HG02981 (cell line): Measurements from ENCODE around the gene RAB7B.
"Not testable (repeated sequence)": the region's sequence is repeated elsewhere in the genome, so short reads cannot be mapped to it uniquely, and the experiment has no call there.

Experiments used
- ATAC-seq: cut with Tn5 transposase; IDR thresholded peaks from one replicate; pipeline ENCODE4 v1.9.1; 2021; ENCODE audit warnings: mild to moderate bottlenecking, moderate library complexity; ENCODE audit not compliant: unreplicated experiment

The RAB7B gene

DNA sequence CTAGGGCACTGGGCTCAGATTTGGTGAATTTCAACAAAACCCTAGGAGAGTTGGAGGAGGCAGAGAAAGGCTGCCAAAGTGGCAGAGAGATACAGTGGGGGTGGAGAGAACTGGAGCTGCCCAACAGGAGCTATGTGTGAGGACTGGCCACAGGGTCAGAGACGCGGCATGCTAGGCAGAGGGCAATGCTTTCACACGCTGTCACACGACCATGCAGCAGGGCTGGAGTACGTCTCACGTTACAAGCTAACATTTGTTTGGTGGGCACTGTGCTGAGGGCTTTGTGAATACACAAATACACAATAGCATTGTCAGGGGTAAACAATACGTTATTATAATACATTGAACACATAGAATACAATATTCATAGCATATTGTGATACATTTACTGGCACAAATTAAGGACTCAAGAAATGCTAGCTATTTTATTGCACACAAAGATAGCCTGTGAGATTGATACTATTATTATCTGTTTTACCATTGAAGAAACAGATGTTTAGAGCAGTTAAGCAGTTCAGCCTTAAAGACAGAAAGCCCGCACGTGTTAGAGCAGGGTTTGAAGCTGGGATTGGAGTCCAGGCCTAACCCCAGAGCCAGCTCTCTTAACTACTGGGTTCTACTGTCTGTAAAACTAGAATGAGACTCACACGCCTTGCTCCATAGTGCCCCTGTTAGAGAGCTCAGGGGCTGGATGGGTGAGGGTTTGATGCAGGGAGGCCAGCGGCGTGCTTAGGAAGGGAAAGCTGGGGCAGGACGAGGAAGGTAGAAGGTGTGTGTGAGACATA, 4.5 kb downstream of the RAB7B start:
- ATAC-seq, result no peak

DNA sequence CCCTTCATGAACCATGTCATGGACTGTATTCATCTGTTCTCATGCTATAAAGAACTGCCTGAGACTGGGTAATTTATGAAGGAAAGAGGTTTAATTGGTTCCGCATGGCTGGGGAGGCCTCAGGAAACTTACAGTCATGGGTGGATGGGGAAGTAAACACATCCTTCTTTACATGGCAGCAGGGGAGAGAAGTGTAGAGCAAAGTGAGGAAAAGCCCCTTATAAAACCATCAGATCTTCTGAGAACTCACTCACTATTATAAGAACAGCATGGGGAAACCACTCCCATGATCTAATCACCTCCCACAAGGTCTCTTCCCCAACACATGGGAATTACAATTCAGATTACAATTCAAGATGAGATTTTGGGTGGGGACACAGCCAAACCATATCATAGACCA, 6.6 kb downstream of the RAB7B start:
- ATAC-seq, result not testable (repeated sequence)

DNA sequence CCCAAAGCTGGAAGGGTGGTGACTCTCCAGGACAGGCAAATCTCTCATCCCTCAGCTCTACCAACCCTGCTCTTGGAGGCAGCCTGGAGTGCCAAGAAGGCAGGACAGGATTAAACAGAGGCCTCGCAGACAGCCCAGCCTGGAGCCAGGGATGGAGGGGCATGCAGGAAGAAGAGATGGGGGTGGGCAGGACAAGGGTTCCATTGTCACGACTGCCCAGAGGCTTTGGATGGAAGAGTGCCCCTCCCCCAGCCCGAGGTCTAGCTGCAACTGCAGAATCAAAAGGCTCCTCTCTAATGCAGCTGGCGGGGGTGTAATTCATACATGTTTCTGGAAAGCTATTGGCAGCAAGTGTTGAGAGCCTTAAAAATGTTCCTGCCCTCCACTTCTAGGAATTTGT, 8.8 kb downstream of the RAB7B start:
- no peak for ATAC-seq

- no peak for ATAC-seq
Observed at GRCh38 chr1:205993068-205993467, 10.1 kb downstream of the RAB7B start.

GRCh38 chr1:205992218-205992882, 10.8 kb downstream of the RAB7B start:
- ATAC-seq, result no peak

DNA sequence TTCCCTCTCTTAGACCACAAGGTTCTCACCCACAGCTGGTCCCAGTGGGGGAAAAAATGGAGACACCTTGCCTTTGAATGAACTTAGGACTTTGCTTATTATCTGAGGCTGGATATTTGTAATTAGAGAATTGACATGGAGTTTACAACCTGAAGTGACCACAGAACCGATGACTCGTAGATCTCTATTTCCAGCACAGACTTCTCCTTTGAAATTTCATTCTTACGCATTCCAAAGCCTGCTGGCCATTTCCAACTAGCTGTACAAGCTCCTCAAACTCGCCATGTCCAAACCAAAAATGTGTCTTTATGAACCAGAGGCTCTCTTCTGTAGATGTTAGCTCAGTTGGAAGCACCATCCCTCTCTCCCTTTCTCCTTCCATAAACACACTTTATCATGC, 12.0 kb downstream of the RAB7B start:
- no peak for ATAC-seq

DNA sequence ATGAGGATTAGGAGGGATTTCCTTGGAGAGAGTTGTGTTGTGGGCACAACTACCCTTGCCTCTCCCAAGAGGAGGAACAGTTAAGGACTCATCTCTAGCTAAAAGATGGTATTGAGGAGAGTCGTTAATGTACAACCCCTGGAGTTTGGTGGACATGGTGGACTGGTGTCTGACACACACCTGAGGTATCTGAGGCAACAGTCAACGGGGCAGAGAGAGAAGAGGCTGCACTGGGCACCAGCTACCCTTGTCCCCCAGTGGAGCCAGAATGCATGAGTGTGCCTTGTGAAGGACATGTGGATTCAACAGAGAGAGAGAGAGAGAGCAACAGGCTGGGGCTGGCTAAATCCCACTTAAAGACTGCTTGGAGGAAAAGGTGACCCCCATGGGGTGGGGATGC, 13.0 kb downstream of the RAB7B start:
- ATAC-seq, result no peak

GRCh38 chr1:205989786-205990185, 13.4 kb downstream of the RAB7B start:
- ATAC-seq, result no peak

- no peak for ATAC-seq
Observed at GRCh38 chr1:205988585-205988995, 14.6 kb downstream of the RAB7B start.

- ATAC-seq, result no peak
Observed at GRCh38 chr1:205986861-205987260, 16.3 kb downstream of the RAB7B start.

DNA sequence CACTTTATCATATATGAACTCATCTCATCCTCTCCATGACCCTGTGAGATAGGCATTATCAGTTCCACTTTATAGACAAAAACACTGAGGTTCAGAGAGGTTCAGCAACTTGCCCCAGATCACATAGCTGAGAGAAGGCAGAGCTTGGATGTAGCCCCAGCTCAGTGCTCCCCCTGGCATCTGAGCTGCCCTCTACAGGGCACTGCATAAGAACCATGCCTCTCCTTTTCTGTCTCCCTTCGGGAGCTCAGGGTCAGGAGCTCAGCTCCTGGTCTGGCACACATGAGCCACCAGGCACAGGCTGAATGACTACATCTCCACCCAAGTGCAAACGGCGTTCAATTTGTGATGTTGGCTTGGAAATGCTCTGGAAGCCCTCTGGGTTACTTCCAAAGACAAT, 16.9 kb downstream of the RAB7B start:
- ATAC-seq, result no peak

DNA sequence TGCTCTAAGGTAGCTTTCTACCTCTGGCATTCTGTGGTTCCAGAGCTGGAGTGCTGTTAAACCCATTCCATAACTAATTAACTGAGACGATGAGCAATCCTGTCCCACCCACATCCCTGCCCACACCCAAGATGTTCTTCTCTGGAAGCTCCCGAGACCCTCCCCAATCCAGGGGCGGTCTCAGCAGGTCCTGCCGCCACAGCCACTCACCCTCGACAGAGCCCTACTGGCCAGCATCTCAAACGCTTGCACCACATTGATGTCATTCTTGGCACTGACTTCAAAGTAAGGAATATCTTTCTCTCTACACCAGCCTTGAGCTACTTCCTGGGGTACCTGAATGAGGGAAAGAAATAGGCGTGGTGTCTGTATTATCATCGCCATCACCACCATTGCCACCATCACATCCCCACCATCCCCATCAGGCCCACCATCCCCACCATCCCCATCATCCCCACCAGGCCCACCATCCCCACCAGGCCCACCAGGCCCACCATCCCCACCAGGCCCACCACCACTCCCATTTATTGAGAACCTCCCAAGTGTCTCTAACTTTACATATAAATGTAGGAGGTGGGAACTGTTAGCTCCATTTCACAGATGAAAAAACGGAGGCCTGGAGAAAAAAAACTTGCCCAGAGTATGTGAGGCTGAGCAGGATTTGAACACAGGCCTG, 17.7 kb downstream of the RAB7B start:
- no peak for ATAC-seq

DNA sequence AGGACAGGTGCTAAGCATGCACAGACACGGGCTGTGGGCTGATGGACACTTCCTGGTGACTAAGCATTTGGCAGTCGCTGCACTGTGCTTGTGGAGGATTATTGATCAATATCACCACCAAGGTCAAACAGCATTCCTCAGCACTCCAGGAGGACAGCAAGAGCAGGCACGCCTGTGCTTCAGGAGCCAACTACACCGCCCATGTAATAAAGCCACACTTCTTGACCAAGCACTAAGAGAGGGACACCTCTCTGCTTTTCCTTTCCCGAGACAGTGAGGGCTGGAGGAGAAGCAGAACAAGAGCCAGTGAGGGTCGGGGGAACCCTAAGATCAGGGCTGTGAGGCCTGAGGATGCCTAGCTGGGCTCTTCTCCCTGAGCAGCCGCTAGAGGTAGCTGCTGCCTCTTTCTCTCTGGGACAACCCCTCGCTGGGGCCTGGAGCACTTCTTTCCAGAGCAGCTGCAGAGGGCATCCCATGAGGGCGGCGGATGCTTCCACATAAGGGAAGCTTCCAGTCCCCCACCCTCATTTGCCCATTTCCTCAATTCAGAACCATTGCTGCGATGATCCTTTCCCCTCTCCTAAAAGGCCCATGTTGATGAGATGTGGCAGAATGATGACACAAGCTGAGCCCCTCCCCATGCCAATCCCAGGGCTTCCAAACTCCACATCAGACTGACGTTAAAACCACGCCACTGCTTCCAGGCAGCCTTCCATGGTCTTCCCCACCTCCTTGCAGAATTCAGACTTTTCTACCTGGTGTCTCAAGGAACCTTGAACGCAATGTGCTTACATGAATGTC, 19.1 kb downstream of the RAB7B start:
- no peak for ATAC-seq

DNA sequence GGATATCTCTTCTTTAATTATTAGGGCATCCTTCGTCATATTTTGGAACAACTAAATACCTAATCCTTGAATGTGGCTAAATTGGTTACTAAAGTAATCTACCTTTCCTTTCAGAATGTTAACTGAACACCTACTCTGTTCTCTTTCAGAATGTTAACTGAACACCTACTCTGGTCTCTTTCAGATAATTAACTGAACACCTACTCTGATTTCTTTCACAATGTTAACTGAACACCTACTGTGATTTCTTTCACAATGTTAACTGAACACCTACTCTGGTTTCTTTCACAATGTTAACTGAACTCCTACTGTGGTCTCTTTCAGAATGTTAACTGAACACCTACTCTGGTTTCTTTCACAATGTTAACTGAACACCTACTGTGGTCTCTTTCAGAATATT, 21.9 kb downstream of the RAB7B start:
- ATAC-seq, result no peak

- no peak for ATAC-seq
Observed at GRCh38 chr1:205980237-205980870, 22.8 kb downstream of the RAB7B start.

GRCh38 chr1:205979301-205979700, 23.9 kb downstream of the RAB7B start:
- ATAC-seq, result no peak

DNA sequence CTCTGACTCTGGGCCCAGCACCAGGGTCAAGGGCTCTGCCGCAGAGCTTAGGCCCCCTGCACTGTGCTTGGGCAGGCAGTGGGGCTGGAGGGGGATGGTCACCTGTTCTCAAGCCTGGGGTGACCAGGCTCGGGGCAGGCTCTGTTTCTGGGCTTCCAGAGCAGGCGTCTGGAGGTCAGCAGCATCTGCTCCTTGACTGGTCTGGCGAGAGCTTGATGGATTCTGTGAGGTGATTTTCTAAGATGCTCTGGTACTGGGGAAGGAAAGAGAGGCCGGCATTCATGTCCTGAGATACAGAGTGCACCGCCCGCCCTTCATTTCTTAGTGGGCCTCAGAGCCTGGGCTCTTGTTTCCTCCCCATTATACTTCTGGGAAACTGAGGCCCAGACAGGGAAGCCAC, 24.5 kb downstream of the RAB7B start:
- ATAC-seq, result no peak

- ATAC-seq, result no peak
Observed at GRCh38 chr1:205977402-205978014, 25.7 kb downstream of the RAB7B start.

- no peak for ATAC-seq
Observed at GRCh38 chr1:205976708-205977401, 26.3 kb downstream of the RAB7B start.

DNA sequence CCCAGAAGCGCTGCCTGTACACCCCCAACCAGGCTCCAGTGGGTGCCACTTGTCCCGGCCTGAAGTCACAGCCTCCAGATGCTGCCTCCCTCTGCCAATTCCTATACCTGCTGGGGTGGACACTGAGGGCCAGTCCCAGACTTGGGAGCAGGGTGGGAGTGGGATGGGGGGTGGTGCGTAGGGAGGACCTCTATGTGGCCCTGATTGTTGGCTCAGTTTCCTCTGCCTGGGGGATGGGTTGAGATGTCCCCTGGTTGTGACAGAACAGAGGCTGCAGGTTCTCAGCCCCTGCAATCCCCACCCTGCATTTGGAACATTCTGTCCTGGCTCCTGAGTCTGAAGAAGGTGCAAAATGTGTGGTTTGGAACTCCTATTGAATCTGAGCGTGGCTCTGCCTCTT, 27.2 kb downstream of the RAB7B start:
- ATAC-seq, result no peak
